Spinal cord (tissue), 10 donors: Measurements from ENCODE around the gene SASH1. TPM values are rescaled to one million over a fixed set of nuclear protein-coding genes. Genes with fewer than 3 reads are reported as not detected.
A peak's percentile ranks its signal among the peaks of the same experiment; 100 is the strongest.

Source experiments
- DNase-seq, 6 donors: peaks; one replicate each; pipeline versions ENCODE4 v3.0.0 to v3.0.0-alpha.2; 2013 to 2015; ENCODE audit warnings: low spot score in 6 of 6, low read depth in 4 of 6
- H3K27ac ChIP-seq: one replicate; pipeline ENCODE4 v1.5.1; 2013; ENCODE audit warnings: low read depth, low read length, control low read depth
- H3K27me3 ChIP-seq: one replicate; pipeline ENCODE4 v1.6.1; 2013; ENCODE audit warnings: low read length; ENCODE audit not compliant: control insufficient read depth, insufficient read depth
- H3K36me3 ChIP-seq: one replicate; pipeline ENCODE4 v1.6.1; 2013; ENCODE audit warnings: low read length; ENCODE audit not compliant: control insufficient read depth, insufficient read depth
- H3K4me1 ChIP-seq: one replicate; pipeline ENCODE4 v1.6.1; 2013; ENCODE audit warnings: low read length; ENCODE audit not compliant: control insufficient read depth, insufficient read depth
- H3K4me3 ChIP-seq: one replicate; pipeline ENCODE4 v1.5.1; 2013; ENCODE audit warnings: low read depth, low read length, control low read depth
- H3K9me3 ChIP-seq: one replicate; pipeline ENCODE4 v1.6.1; 2013; ENCODE audit warnings: low read length; ENCODE audit not compliant: control insufficient read depth, insufficient read depth
- WGBS: methylation state at CpG from one replicate; pipeline ENCODE4 v1.1.5; 2013; ENCODE audit warnings: missing lambda C conversion rate; ENCODE audit not compliant: insufficient coverage; 5-methylcytosine and 5-hydroxymethylcytosine counted together
- polyA plus RNA-seq, 2 donors: library from polyadenylated mRNA; unstranded; fragments of 120-200 nt; gene quantifications; one replicate each; pipeline ENCODE4 v1.2.1, GENCODE V29; 2013; ENCODE audit not compliant: insufficient read length in 2 of 2
- total RNA-seq, 2 donors: library from RNA; depleted of rRNA in 1 of 2; stranded (reverse); fragments of 120-200 nt in 1 of 2; fragments of >200 nt in 1 of 2; gene quantifications; one replicate each; pipeline versions ENCODE4 v1.2.3 to v1.2.4, GENCODE V29; 2013 to 2014
- donor health status: healthy.

The SASH1 gene
- total and polyA plus RNA-seq, 4 donors = 51.0 to 77.3 (median 59.4) TPM

GRCh38 chr6:148533309-148534107 is 190.9 kb downstream of the SASH1 start:
- WGBS = 94% methylated on average over 16 of the region's 24 CpGs
- peaks cover 32% of the 10 kb centered on the region for H3K4me1 ChIP-seq
- H3K9me3 ChIP-seq = no peaks in the 10 kb centered on the region
- H3K27ac ChIP-seq = no peak overlapping the region
- H3K36me3 ChIP-seq = peaks cover 33% of the 10 kb centered on the region
- no peak for DNase-seq
- no peaks in the 10 kb centered on the region for H3K27me3 ChIP-seq
- H3K4me3 ChIP-seq = no peak overlapping the region

DNA sequence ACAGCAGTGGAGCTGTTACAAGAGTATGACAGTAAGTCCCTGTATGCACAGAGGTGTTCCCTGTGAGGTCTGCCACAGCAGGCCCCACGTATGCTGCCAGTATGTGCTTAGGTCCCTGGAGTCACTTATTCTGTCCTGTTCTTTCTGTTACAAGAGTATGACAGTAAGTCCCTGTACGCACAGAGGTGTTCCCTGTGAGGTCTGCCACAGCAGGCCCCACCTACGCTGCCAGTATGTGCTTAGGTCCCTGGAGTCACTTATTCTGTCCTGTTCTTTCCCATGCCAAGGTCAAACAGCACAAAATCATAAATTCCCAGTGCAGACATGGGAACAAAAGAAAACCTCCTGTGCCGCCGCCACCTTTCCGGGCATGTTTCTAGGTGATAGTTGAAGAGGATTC is 192.2 kb downstream of the SASH1 start:
- H3K9me3 ChIP-seq = no peaks in the 10 kb centered on the region
- 66% methylated on average over 3 of the region's 6 CpGs for WGBS
- H3K27me3 ChIP-seq = no peaks in the 10 kb centered on the region
- peaks cover 28% of the 10 kb centered on the region for H3K4me1 ChIP-seq
- no peak overlapping the region for H3K4me3 ChIP-seq
- peaks cover 33% of the 10 kb centered on the region for H3K36me3 ChIP-seq
- H3K27ac ChIP-seq = peak overlapping the region; percentile 13
- DNase-seq = no peak

DNA sequence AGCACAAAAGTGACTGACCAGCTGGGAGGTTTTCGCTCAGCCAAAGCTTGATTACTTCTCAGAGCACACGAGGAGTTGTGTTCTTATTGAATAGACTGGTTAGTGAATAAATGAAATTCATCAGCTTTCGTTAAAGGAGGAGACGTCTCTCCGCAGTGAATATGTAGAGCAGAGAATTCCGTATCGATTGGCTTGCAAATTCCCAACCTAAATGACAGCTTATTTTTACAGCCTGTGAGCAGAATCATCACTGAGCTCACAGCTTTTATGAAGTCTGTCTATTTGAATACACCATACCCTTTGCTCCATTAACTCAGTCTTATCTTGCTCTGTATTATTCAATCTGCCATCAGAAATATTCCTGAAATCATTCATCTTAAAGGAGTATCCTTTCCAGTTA is 192.7 kb downstream of the SASH1 start:
- peaks cover 33% of the 10 kb centered on the region for H3K36me3 ChIP-seq
- no peaks in the 10 kb centered on the region for H3K27me3 ChIP-seq
- peak in 1 of 6 donors; percentile 55 for DNase-seq
- no peaks in the 10 kb centered on the region for H3K9me3 ChIP-seq
- H3K27ac ChIP-seq = no peak overlapping the region
- H3K4me1 ChIP-seq = peaks cover 28% of the 10 kb centered on the region
- H3K4me3 ChIP-seq = no peak overlapping the region
- WGBS = 41% methylated on average over 5 of the region's 7 CpGs

DNA sequence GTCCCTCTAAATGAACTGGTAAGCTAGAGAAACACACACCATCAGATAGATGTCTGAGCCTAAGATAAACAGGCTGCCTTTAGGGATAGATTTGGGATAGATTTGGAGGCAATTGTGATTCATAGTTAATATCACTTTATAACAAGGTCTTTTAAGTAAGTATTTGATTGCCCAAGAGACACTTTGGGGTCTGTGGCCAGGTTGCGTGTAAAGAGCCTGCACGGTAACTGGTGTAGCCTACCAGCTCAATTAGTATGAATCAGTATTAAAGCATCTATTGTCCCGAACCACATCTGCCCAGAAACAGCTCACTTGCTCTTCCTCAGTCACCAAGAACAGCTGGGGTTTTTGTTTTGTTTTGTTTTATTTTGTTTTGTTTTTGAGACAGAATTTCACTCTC is 193.3 kb downstream of the SASH1 start:
- H3K9me3 ChIP-seq = no peaks in the 10 kb centered on the region
- peaks cover 28% of the 10 kb centered on the region for H3K4me1 ChIP-seq
- H3K27me3 ChIP-seq = no peaks in the 10 kb centered on the region
- H3K27ac ChIP-seq = no peak overlapping the region
- H3K4me3 ChIP-seq = no peak overlapping the region
- no CpG with 5 or more reads among the region's 3 CpGs for WGBS
- H3K36me3 ChIP-seq = peaks cover 33% of the 10 kb centered on the region
- no peak for DNase-seq

DNA sequence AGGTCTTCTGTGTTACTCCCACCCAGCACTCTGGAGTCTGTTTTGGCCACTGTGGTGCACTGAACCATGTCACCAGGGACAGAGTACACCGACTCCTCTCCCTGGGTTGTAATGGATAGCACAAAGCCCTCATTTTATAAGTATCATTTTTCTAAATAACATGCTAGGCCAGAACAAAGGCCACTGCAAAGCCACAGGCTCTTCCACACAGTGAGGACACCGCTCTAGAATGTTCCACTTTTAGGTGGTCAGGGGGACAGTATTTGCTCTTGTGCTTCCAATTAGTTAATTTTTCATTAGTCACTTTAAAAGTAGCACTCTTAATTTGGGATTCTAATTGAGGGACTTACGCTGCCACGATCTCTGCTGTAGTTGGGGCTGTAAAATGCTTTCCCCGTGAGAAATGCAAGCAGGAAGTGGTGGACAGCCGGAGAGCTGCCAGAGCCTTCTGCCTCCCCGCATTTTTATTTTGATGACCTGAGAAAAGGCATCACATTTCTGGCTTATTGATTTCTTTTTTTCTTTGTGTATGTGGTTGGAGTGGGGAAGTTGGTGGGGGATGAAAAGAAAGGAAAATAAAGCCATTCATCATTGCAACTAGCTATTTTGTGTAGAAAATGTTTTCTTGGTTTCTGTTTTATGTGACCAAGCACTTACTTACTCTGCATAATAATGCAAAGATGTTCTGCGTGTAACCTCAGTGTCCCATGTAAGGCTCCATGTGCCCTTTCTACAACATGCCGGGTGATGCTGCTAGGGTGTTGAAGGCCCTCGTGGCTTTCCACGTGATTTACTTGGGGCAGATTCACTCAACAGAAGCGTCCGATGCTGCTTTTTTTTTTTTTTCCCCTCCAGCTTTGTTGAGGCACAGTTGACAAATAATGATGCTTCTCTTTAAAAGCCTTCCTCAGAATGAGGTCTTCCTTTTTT is 195.9 kb downstream of the SASH1 start:
- Histone ChIP-seq H3K27me3 (no peaks in the 10 kb centered on the region), H3K27ac (peak overlapping the region; percentile 67), H3K4me1 (peaks cover 28% of the 10 kb centered on the region), H3K36me3 (peaks cover 14% of the 10 kb centered on the region), H3K9me3 (no peaks in the 10 kb centered on the region), H3K4me3 (no peak overlapping the region)
- 36% methylated on average over 6 of the region's 13 CpGs for WGBS
- DNase-seq = peak in 1 of 6 donors; percentile 30

GRCh38 chr6:148543540-148543939 is 200.9 kb downstream of the SASH1 start:
- no peaks in the 10 kb centered on the region for H3K27me3 ChIP-seq
- no peak overlapping the region for H3K27ac ChIP-seq
- no peak overlapping the region for H3K4me3 ChIP-seq
- 52% methylated on average over 5 of the region's 6 CpGs for WGBS
- H3K9me3 ChIP-seq = no peaks in the 10 kb centered on the region
- DNase-seq = peak in 1 of 6 donors; percentile 34
- peaks cover 29% of the 10 kb centered on the region for H3K36me3 ChIP-seq
- peaks cover 10% of the 10 kb centered on the region for H3K4me1 ChIP-seq

- DNase-seq = no peak
- WGBS = 96% methylated on average over 17 of the region's 17 CpGs
Measured at GRCh38 chr6:148544421-148544820, 201.8 kb downstream of the SASH1 start.

DNA sequence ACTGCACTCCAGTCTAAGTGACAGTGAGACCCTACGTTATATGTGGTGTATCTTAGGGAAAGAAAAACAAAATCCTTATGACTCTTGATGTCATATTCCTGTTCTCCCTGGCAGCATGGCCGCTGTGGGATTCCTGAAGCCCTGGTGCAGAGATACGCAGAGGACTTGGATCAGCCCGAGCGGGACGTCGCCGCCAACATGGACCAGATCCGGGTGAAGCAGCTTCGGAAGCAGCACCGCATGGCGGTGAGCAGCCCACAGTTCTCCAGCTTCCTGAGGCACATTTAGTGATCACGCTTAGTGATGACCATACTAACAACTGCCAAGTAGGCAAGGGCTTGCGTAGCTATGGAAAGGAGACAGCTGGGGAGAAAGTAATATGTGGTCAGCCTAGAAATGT is 203.3 kb downstream of the SASH1 start:
- Histone ChIP-seq H3K27ac (no peak overlapping the region), H3K36me3 (peaks cover 32% of the 10 kb centered on the region), H3K27me3 (no peaks in the 10 kb centered on the region), H3K9me3 (no peaks in the 10 kb centered on the region), H3K4me3 (no peak overlapping the region), H3K4me1 (peaks cover 12% of the 10 kb centered on the region)
- no peak for DNase-seq
- 91% methylated on average over 11 of the region's 14 CpGs for WGBS

More at GRCh38 chr6:148544421-148544820, 201.8 kb downstream of the SASH1 start:
- Histone ChIP-seq H3K4me1 (peaks cover 12% of the 10 kb centered on the region), H3K9me3 (no peaks in the 10 kb centered on the region), H3K27ac (no peak overlapping the region), H3K27me3 (no peaks in the 10 kb centered on the region), H3K4me3 (no peak overlapping the region), H3K36me3 (peaks cover 29% of the 10 kb centered on the region)

DNA sequence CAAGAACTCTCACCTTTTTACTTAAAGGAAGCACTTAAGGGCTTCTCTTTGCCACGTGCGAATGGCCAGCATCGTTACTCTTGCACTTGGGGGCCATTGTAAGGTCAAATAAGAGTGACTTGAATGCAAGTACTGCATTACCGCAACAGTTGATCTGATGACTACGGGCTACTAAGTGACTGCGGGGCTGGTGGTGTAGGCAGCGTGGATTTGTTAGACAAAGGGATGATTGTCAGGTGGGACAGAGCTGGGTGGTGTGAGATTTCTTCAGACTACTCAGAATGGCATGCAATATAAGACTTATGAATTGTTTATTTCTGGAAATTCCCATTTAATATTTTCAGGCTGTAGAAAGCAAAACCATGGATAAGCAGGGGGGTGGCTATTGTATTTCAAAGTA is 204.5 kb downstream of the SASH1 start:
- DNase-seq = no peak
- Histone ChIP-seq H3K4me3 (no peak overlapping the region), H3K27me3 (no peaks in the 10 kb centered on the region), H3K4me1 (peaks cover 12% of the 10 kb centered on the region), H3K27ac (no peak overlapping the region), H3K9me3 (no peaks in the 10 kb centered on the region), H3K36me3 (peaks cover 32% of the 10 kb centered on the region)
- 68% methylated on average over 4 of the region's 7 CpGs for WGBS
